Mucosa of descending colon (tissue), 3 donors: ENCODE measurements around the gene CFAP97. TPM values are rescaled to one million over a fixed set of nuclear protein-coding genes. Genes with fewer than 3 reads are reported as not detected.
A peak's percentile ranks its signal among the peaks of the same experiment; 100 is the strongest.

Source experiments
- ATAC-seq: fragments of 200-7000 bp; cut with Tn5 transposase; one replicate; pipeline ENCODE4 v1.9.1; 2020; ENCODE audit warnings: mild to moderate bottlenecking, moderate library complexity
- DNase-seq, 3 donors: peaks; one replicate each; pipeline ENCODE4 v3.0.0-alpha.2; 2020
- H3K36me3 ChIP-seq: fragments of 200-600 bp; one replicate; pipeline ENCODE4 v1.8.0; 2021; ENCODE audit warnings: low read depth, mild to moderate bottlenecking
- H3K4me1 ChIP-seq: fragments of 200-600 bp; one replicate; pipeline ENCODE4 v1.8.0; 2021; ENCODE audit warnings: low read depth, mild to moderate bottlenecking
- H3K4me3 ChIP-seq: fragments of 200-600 bp; one replicate; pipeline ENCODE4 v1.8.0; 2021; ENCODE audit warnings: mild to moderate bottlenecking
- H3K9me3 ChIP-seq: fragments of 200-600 bp; one replicate; pipeline ENCODE4 v1.8.0; 2021; ENCODE audit warnings: mild to moderate bottlenecking
- CTCF ChIP-seq: fragments of 200-600 bp; IDR thresholded peaks from one replicate; pipeline ENCODE4 v1.8.0; 2022; ENCODE audit warnings: antibody characterized with exemption, mild to moderate bottlenecking
- intact Hi-C, 2 donors: fragments of 100-400 bp; cut with DNase I in 1 of 2; cut with micrococcal nuclease in 1 of 2; formaldehyde crosslinking; loops; one replicate each; pipeline versions ENCODE4 v1.11.0 to v1.11.1; 2022; cut with DNase I, micrococcal nuclease
- total RNA-seq, 3 donors: library from RNA; stranded (reverse); fragmentation: NEBNext Ultra II Directional in 2 of 3; extraction: Animal tissue kit (Norgen Biotek cat#: 25700) in 2 of 3; gene quantifications; one replicate each; pipeline versions ENCODE4 v1.2.1 to v1.2.4, GENCODE V29; 2021 to 2023
- donor health status: DM: no; HTN: no; CAD: no; lungs with moderate emphysema.
- donor health status: DM: no; HTN: no; CAD: no.
- donor health status: DM: no; HTN: yes; CAD: no.

CFAP97 gene
- total RNA-seq, 3 donors from 2014 or later = 12.4 to 44.3 (median 16.6) TPM

- Histone ChIP-seq H3K4me3 (no peak overlapping the region), H3K36me3 (no peaks in the 10 kb centered on the region), H3K4me1 (no peaks in the 10 kb centered on the region), H3K9me3 (no peaks in the 10 kb centered on the region)
- intact Hi-C loops = loop anchor here in 1 of 2 donors (10.0 kb wide), 1 partner anchor 93 kb away; no protein-coding TSS in a partner anchor
- DNase-seq (no peak), ATAC-seq (no peak)
- no peak for TF ChIP-seq CTCF
Observed at GRCh38 chr4:185137233-185137925, 66.4 kb downstream of the CFAP97 start.

GRCh38 chr4:185134307-185134869 is 69.4 kb downstream of the CFAP97 start:
- ATAC-seq (peak; percentile 66), DNase-seq (no peak)
- Histone ChIP-seq H3K4me1 (no peaks in the 10 kb centered on the region), H3K4me3 (no peak overlapping the region), H3K9me3 (no peaks in the 10 kb centered on the region), H3K36me3 (no peaks in the 10 kb centered on the region)
- peak; percentile 52 for TF ChIP-seq CTCF
- intact Hi-C loops = loop anchor here (5.0 to 10.0 kb wide), 2 partner anchors 90 to 92 kb away; no protein-coding TSS in a partner anchor

GRCh38 chr4:185128272-185129119 is 75.3 kb downstream of the CFAP97 start:
- intact Hi-C loops = no loop called here
- no peak overlapping the region for H3K4me3 ChIP-seq
- no peaks in the 10 kb centered on the region for H3K9me3 ChIP-seq
- DNase-seq (peak in 2 of 3 donors; percentile 17 to 34), ATAC-seq (peak; percentile 65)
- TF ChIP-seq CTCF = no peak
- H3K36me3 ChIP-seq = no peaks in the 10 kb centered on the region
- H3K4me1 ChIP-seq = peaks cover 16% of the 10 kb centered on the region

- DNase-seq (peak in 1 of 3 donors; percentile 35), ATAC-seq (peak; percentile 52)
- intact Hi-C loops = no loop called here
- no peak for TF ChIP-seq CTCF
- no peaks in the 10 kb centered on the region for H3K9me3 ChIP-seq
- no peak overlapping the region for H3K4me3 ChIP-seq
- no peaks in the 10 kb centered on the region for H3K36me3 ChIP-seq
- peaks cover 16% of the 10 kb centered on the region for H3K4me1 ChIP-seq
Observed at GRCh38 chr4:185127021-185127925, 76.5 kb downstream of the CFAP97 start.

- Histone ChIP-seq H3K4me3 (no peak overlapping the region), H3K9me3 (no peaks in the 10 kb centered on the region), H3K36me3 (no peaks in the 10 kb centered on the region), H3K4me1 (peaks cover 16% of the 10 kb centered on the region)
- no peak for TF ChIP-seq CTCF
- ATAC-seq (no peak), DNase-seq (no peak)
- intact Hi-C loops = no loop called here
Observed at GRCh38 chr4:185124006-185124405, 79.8 kb downstream of the CFAP97 start.
